ENCODE results near the gene NPR2.

NPR2 gene

DNA sequence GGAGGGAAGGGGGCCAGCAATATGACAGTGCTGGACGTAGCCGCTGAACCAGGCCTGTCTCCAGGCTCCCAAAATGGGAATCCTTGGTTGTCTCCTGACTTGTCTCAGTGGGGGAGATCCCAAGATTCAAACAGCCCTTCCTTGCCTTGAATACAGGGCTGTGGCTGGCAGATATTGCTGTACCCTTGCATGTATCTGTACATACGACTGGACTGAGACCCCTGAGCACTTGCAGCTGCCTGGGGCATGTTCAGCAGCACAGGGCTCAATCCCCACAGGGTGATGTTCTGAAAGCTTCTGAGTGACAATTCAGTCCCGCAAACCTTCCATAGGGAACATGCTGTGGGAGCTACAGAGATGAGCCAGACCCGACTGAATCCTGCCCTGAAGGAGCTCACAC lies 65.5 kb downstream of the NPR2 start:
- no peak for TF ChIP-seq EZH2phosphoT487 (conservative IDR thresholded peaks at IDR 0.05; ENCODE audit: low read length)
- TF ChIP-seq, protein P1, sequence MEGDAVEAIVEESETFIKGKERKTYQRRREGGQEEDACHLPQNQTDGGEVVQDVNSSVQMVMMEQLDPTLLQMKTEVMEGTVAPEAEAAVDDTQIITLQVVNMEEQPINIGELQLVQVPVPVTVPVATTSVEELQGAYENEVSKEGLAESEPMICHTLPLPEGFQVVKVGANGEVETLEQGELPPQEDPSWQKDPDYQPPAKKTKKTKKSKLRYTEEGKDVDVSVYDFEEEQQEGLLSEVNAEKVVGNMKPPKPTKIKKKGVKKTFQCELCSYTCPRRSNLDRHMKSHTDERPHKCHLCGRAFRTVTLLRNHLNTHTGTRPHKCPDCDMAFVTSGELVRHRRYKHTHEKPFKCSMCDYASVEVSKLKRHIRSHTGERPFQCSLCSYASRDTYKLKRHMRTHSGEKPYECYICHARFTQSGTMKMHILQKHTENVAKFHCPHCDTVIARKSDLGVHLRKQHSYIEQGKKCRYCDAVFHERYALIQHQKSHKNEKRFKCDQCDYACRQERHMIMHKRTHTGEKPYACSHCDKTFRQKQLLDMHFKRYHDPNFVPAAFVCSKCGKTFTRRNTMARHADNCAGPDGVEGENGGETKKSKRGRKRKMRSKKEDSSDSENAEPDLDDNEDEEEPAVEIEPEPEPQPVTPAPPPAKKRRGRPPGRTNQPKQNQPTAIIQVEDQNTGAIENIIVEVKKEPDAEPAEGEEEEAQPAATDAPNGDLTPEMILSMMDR (IDR thresholded peaks at IDR 0.05; ENCODE audit: insufficient read depth, low read length, poor library complexity, severe bottlenecking), result no peak

DNA sequence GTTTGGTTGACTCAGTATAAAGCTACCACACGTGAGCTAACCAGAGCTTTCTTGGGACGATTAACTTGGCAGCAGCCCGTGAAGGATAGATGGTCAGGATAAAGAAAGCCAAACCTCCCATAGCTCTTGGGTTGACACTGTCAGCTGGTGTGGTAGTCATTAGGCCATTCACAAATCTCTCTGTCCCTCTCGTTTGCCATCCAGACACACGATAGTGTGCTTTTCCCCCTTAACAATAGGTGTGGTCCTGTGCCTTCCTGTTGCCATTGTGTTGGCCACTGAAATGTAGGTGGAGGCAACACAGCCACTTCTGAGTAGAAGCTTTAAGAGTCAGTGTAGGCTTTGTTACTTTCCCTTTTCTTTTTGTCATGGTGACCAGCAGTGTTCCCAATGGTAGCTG lies 67.1 kb downstream of the NPR2 start:
- H2AFZ ChIP-seq (ENCODE audit: low read depth, low read length, severe bottlenecking), result no peak overlapping the region
- H3F3A ChIP-seq (ENCODE audit: insufficient read depth), result no peaks in the 10 kb centered on the region
- no peaks in the 10 kb centered on the region for H3K27me3 ChIP-seq (ENCODE audit: low read length)
- no peaks in the 10 kb centered on the region for H4K20me1 ChIP-seq (ENCODE audit: low read depth, low read length)
- H3K36me3 ChIP-seq (ENCODE audit: low read length), result no peaks in the 10 kb centered on the region
- H3K27ac ChIP-seq (ENCODE audit: low read depth, low read length), result no peak overlapping the region
- no peaks in the 10 kb centered on the region for H3K79me2 ChIP-seq (ENCODE audit: insufficient read depth, low read length)
- no peaks in the 10 kb centered on the region for H3K9me3 ChIP-seq (ENCODE audit: insufficient read depth, low read length)
- H3K9ac ChIP-seq (ENCODE audit: low read length), result no peak overlapping the region
- H3K4me2 ChIP-seq (ENCODE audit: low read depth, low read length, poor library complexity, severe bottlenecking), result no peak overlapping the region
- no peak for TF ChIP-seq EZH2phosphoT487 (conservative IDR thresholded peaks at IDR 0.05; ENCODE audit: low read length)
- TF ChIP-seq, protein P1 (IDR thresholded peaks at IDR 0.05; ENCODE audit: insufficient read depth, low read length, poor library complexity, severe bottlenecking), result no peak
- no peaks in the 10 kb centered on the region for H3K9me2 ChIP-seq (replicated peaks; ENCODE audit: insufficient read depth, low read length)
- no peak overlapping the region for H3K4me3 ChIP-seq (ENCODE audit: insufficient read depth, low read length, poor library complexity, severe bottlenecking)

More for the DNA sequence above, 65.5 kb downstream of the NPR2 start:
- Histone ChIP-seq H3K4me2 (ENCODE audit: low read depth, low read length, poor library complexity, severe bottlenecking) (no peak overlapping the region), H3K9me3 (ENCODE audit: insufficient read depth, low read length) (no peaks in the 10 kb centered on the region), H3K4me3 (ENCODE audit: insufficient read depth, low read length, poor library complexity, severe bottlenecking) (no peak overlapping the region), H3F3A (ENCODE audit: insufficient read depth) (no peaks in the 10 kb centered on the region), H3K9me2 (replicated peaks; ENCODE audit: insufficient read depth, low read length) (no peaks in the 10 kb centered on the region), H3K36me3 (ENCODE audit: low read length) (no peaks in the 10 kb centered on the region), H3K27me3 (ENCODE audit: low read length) (no peaks in the 10 kb centered on the region), H3K9ac (ENCODE audit: low read length) (no peak overlapping the region), H3K27ac (ENCODE audit: low read depth, low read length) (no peak overlapping the region), H4K20me1 (ENCODE audit: low read depth, low read length) (no peaks in the 10 kb centered on the region), H3K79me2 (ENCODE audit: insufficient read depth, low read length) (no peaks in the 10 kb centered on the region), H2AFZ (ENCODE audit: low read depth, low read length, severe bottlenecking) (no peak overlapping the region)
